ENCODE data around the gene CNDP2.

DNA sequence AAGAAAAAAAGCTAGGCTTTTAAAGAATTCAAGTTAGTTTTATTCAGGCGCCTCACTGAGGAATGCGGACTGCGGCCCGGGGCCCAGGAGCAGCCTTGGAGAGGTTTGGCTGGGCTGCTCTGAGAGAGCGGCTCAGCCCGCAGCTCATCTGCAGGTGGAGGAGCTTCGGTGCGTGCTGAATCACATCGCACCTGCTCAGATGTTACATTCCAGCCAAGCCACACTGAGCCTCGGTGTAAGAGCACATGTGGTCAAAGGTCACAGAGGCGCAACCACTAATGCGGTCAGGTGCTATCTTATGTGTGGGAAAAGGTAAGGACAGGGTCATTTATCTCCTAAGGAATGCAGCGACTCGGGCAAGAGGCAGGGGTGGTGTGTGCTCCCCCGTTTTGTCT, 21.1 kb downstream of the CNDP2 start:
- TF ChIP-seq, protein P1, sequence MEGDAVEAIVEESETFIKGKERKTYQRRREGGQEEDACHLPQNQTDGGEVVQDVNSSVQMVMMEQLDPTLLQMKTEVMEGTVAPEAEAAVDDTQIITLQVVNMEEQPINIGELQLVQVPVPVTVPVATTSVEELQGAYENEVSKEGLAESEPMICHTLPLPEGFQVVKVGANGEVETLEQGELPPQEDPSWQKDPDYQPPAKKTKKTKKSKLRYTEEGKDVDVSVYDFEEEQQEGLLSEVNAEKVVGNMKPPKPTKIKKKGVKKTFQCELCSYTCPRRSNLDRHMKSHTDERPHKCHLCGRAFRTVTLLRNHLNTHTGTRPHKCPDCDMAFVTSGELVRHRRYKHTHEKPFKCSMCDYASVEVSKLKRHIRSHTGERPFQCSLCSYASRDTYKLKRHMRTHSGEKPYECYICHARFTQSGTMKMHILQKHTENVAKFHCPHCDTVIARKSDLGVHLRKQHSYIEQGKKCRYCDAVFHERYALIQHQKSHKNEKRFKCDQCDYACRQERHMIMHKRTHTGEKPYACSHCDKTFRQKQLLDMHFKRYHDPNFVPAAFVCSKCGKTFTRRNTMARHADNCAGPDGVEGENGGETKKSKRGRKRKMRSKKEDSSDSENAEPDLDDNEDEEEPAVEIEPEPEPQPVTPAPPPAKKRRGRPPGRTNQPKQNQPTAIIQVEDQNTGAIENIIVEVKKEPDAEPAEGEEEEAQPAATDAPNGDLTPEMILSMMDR (IDR thresholded peaks at IDR 0.05), result no peak
- TF ChIP-seq EZH2 (IDR thresholded peaks at IDR 0.05), result no peak
- TF ChIP-seq EZH2phosphoT487 (IDR thresholded peaks at IDR 0.05), result no peak

Data from neural progenitor cell (in vitro differentiated cells).